ENCODE results near the gene UXT. TPM values are rescaled to one million over a fixed set of nuclear protein-coding genes. Genes with fewer than 3 reads are reported as not detected.

Gene UXT
- total and polyA plus RNA-seq, 2 experiments from 2014 or later = 58.4 to 141 TPM

GRCh38 chrX:47625365-47625764 is 33.6 kb downstream of the UXT start (continued):
- TF ChIP-seq ZNF462 (CRISPR knock-in tag; IDR thresholded peaks at IDR 0.05) = no peak
- no peak for TF ChIP-seq NANOG (IDR thresholded peaks at IDR 0.05; ENCODE audit: borderline replicate concordance)
- TF ChIP-seq REST (IDR thresholded peaks at IDR 0.05; ENCODE audit: unreplicated experiment) = no peak
- TF ChIP-seq EZH2phosphoT487 (IDR thresholded peaks at IDR 0.05; ENCODE audit: unreplicated experiment) = no peak
- no peak for TF ChIP-seq EZH2 (IDR thresholded peaks at IDR 0.05; ENCODE audit: low read depth, unreplicated experiment)
- TF ChIP-seq CTCF (conservative IDR thresholded peaks at IDR 0.05; ENCODE audit: low read depth in 2 of 2) = no peak
- no peak for TF ChIP-seq POLR2AphosphoS5 (IDR thresholded peaks at IDR 0.05; ENCODE audit: low read depth)
- TF ChIP-seq ZNF114 (CRISPR knock-in tag; IDR thresholded peaks at IDR 0.05) = no peak
- TF ChIP-seq CREB1 (CRISPR knock-in tag; IDR thresholded peaks at IDR 0.05; ENCODE audit: low read depth) = no peak
- no peak for TF ChIP-seq JUNB (IDR thresholded peaks at IDR 0.05; ENCODE audit: unreplicated experiment)
- TF ChIP-seq ZNF331 (CRISPR knock-in tag; IDR thresholded peaks at IDR 0.05; ENCODE audit: low read depth) = no peak
